GM21515 (cell line): ENCODE measurements around the gene CPNE5.

Experiments used
- ATAC-seq: cut with Tn5 transposase; IDR thresholded peaks from one replicate; pipeline ENCODE4 v1.9.1; 2021; ENCODE audit not compliant: unreplicated experiment

The CPNE5 gene

DNA sequence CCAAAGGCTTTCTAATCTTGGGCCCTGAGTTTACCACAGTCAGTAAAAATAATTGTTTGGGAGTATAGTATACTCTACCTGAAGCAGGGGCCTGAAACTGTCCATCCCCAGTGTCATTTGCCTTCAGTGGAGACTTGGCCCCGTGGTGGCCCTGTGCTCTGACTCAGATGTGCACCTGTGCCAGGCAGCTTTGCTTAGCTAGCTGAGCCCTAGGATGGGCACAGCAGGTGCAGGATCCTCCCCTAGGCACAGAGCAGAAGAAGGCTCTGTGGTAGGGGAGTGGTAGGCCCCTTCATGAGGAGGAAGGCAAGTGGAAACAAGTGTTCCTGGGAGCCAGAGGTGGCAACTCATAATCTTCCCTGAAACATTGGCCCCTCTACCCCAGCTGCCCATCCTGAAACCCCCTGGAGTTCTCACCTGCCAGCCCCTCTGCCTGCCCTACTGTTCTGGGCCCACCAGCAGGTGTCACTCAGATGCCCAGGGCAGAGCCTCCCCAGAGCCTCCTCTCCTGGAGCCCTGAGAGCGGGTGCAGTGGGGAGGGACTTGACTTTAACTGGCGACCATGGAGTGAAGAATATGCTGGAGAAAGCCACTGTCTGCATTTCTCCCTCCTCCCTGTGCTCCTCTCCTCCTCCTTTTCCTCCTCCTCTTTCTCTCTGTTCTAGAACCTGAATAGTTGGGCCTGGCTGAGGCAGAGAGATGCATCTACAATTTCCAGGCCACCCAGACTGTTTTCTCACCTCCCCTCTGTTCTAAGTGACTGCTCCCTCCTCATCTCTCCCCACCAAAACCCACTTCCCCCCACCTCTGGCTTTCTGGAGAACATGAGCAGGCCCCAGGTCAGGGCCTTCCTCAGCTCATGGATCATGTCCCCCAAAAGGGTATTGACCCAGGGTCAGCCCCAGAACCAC, 2.9 kb downstream of the CPNE5 start:
- no peak for ATAC-seq

DNA sequence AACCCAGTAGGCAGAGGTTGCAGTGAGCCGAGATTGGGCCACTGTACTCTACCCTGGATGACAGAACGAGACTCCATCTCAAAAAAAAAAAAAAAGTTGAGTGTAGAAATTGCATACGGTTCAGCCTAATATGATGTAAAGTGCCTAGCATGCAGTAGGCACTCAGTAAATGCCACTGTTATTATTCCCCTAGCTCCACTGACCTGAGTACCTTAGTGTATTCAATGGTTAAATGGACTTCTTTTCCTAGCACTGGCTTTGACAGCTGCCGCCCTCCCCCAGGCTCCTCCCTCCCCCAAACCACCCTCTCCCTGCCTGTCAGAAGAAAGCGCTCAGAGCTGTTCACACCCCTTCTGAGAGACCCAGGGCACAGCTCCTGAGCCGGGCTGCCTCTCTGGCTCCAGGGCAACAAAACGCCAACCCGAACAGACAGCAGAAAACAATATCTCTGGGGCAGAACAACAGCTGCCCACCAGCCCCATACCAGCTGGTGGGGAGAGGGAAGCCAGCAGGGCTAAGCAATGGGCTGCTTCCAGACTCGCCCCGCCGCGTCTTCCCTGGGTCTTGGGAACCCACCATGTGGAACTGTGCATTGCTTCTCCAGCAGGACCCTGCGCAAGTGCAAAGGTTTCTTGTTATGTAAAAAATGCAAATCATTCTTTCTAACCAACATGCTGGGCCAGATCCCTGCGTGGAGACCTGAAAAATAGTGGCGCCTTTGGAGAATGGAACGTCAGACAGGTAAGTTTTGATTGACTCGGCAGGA, 4.5 kb downstream of the CPNE5 start:
- no peak for ATAC-seq

DNA sequence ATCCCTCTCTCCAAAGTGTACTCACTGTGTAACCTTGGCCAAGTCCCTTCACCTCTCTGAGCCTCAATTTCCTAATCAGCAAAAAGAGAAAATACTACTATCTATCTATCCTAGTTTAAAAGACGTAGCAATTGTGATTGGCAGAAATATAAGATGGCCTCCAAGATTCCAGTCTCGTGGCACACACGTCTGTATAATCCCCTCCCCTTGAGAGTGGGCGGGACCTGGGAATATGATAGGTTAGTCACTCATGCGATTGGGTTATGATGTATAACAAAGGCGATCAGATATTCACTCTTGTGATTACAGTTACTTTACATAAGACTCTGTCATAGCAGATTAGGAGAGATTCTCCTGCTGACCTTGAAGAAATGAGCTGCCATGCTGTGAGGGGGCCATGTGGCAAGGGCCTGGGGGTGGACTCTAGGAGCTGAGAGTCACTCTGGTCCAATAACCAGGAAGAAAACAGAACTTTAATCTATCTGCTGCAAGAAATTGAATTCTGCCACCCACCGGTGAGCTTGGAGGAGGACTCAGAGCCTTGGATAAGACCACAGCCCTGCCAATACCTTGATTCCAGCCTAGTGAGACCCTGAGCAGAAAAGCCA, 6.0 kb downstream of the CPNE5 start:
- no peak for ATAC-seq

DNA sequence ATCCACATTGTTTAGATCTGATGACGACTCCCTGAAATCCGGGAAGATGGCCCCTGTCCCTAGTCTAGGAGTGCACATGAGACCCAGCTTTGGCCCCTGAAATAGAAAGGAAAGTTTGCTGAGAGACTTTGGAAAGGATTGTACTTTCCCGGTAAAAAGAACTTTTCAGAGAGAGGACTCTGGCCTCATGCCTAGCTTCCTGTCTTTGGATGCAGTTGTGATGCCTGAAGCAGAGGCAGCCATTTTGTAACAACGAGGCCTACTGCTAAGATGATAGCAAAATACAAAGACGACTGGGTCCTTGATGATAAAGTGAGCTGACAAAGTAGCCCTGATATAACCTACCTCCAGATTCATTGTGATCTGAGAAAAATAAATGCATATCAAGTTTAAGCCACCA, 6.9 kb downstream of the CPNE5 start:
- no peak for ATAC-seq

DNA sequence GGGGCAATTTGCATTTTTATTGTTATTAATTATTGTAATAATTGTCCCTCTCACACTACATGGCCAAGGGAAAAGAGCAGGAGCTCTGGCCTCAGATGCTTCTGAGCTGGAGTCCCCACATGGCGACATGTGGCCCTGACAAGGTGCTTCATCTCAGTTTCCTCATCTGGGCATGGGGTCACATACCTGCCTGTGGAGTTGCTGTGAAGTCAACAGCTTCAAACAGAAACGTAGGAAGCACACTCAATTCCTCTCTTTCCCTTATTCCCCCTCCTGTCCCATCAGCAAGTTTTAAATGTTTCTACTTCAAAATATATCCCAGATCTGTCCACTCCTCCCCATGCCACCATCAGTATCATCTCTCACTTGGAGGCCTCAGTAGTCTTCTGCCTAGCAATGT, 8.7 kb downstream of the CPNE5 start:
- no peak for ATAC-seq

DNA sequence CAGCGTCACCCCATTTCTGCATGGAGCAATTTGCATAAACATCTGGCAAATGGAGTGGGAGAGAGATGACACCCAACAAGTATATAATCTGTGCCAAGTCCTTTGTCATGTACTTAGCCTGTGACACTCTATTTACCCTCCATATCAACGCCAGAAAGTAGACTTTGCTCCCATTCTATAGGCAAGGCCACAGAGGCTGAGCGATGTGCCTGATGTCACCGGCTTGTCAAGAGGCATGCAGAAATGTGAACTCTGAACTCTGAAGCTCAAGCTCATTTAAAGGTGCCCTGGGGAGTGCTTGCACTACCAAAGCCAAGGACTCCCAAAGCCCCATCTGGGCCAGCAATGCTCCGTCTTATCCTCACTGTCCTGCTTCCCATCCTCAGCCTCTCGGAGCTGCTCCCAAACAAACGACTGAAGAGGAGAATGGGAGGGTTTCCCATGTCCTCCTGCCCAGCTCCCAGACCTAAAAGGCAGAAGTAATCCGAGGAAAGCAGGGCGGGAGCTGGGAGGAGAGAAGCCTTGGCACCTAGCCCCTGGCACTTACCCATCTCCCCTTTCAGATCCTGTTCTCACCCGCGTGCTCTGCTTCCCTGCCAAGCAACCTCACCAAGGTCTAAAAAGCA, 9.2 kb downstream of the CPNE5 start:
- no peak for ATAC-seq

DNA sequence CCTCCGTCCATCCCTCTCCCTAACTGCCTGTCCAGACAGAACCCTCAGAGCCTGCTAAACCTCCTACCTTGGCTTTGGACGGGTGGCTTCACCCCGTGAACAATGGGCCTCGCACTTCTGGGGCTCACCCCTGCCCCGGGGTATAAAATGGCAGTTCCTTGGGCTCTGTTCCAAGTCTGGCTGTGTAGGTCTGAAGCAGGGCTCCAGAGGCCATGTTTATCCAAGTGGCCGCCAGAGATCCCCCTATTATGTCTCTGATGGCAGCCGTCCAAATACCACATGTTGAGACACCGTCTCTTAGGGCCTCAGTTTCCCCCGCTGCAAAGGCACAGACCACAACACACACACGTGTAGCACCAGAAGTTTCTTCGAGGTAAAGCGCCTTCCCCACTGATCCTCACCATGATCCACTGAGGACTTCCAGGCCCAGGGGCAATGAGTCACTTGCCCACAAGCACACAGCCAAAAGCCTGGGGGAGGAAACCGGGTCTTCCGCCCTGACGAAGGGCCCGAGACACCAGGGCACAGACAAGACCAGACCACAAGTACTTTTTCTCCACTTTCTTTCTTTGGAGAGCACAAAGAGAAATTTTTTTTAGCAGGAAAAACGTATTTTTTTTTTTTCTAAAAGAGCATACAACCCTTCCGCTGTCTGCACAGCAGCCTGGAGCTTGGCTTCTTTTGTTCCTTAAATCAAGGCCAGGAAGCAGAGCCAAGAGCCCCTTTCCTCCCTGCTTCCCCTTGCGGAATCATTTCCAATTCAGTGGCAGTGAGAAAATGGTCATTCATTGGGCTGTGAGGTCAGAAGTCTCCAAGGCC, 11.8 kb downstream of the CPNE5 start:
- no peak for ATAC-seq

DNA sequence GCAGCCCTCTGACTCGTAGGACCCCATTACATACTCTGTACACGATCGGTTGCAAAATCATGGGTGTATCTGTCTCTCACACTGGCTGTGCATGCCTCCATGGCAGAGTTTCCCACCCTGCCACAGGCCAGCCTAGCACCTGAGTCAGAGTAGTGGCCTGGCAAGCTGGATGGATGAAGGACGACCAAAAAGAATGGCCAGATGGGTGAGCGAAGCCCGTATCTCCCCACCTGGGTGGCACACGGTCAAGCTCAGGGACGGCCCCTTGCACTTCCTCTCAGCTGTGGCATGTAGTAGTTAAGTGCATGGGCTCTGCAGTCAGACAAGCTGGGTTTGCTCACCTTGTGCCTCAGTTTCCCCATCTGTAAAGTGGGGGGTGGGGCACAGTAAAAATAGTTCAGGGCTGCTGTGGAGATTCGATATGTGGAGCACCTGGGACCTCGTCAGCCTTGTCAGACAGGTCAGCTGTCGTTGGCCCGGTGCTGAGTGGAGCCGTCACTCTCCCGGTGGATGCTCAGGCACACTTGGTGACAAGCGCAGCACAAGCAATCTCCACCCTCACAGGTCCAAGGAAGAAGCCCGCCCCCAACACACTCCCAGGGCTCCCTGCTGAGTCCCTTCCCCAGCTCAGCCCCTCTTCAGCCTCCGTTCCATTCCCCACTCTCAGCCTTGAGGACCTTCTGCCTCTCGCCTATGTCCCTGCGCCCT, 12.6 kb downstream of the CPNE5 start:
- no peak for ATAC-seq

DNA sequence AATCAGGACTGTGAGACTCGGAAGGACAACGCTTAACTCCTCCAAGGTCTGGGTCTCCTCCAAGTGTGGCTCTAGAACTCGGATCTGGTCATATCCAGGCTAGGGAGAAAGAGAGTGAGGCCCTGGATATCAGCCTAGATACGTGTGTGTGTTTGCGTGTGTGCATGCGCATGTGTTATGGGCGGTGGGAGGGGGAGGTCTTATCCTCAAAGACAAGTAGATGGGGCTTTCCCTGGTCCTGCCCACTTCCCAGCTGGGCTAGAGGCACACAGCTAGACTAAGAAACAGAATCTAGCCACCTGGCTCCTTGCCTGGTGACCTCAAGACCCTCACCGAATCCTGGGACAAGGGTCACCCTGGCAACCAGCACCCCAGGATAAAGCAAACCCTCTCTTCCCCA, 13.2 kb downstream of the CPNE5 start:
- no peak for ATAC-seq

DNA sequence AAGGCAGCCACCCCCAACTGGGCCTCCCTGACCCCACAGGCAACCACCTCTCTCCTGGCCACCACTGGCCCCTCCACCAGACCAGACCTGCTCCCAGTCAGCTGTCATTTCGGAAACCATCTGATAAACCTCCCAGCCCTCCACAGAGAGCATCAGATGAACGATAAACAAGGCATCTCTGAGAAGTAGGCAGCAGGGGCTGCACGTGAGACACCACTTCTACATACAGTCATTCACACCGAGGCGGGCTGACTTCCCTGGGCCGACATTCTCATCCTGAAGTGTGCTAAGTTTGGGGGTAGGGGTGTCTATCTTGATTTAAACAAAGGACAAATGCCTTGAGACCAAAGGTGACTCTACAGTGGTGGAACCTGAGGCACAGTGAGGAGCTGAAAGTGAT, 13.8 kb downstream of the CPNE5 start:
- ATAC-seq, result no peak

DNA sequence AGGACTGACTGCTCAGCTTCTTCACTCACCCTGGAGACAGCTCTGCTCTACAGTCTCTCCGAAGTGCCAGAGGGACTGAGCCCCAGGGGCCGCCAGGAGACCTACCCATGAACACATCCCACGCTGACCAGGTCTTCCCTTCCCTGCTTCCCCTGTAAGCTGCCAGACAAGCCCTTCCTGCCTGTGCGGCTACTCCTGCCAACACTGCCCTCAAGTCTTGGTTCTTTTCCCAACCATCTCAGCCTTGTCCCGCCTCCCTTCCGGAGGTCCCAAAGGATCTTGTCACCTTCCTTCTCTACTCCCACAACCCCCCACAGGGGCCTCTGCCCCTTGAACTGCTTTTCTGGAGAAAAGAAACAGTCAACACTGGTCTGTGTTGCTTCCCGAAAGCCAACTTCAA, 15.0 kb downstream of the CPNE5 start:
- no peak for ATAC-seq

DNA sequence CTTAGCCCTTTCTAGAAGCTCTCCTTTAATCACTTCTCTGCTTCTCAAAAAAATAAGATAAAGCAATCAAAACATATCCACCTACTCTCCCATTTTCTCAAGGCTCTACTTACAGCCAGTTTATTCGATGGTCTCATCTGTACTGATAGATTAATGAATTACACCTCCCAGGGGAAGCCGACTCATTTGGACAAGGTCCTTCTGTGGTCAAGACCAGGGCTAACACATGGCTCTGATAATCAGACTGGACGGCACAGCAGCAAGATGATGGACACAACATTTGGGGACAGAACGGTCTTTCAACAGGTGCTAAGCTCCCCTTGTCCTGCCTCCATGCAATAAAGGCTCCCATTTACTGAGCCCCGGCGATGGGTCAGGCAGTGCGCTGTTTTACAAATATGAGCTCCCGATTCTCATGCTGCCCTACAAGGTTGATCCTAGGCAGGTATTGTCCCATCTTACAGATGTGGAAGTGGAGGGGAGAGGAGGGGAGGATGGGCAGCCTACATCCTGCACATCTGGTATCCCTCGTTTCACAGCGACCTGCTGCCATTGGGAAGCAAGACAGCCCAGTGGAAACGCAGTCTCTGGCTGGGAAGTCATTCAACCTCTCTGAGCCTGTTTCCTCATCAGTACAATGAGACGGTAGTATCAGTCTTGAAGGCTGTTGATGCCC, 15.7 kb downstream of the CPNE5 start:
- no peak for ATAC-seq

DNA sequence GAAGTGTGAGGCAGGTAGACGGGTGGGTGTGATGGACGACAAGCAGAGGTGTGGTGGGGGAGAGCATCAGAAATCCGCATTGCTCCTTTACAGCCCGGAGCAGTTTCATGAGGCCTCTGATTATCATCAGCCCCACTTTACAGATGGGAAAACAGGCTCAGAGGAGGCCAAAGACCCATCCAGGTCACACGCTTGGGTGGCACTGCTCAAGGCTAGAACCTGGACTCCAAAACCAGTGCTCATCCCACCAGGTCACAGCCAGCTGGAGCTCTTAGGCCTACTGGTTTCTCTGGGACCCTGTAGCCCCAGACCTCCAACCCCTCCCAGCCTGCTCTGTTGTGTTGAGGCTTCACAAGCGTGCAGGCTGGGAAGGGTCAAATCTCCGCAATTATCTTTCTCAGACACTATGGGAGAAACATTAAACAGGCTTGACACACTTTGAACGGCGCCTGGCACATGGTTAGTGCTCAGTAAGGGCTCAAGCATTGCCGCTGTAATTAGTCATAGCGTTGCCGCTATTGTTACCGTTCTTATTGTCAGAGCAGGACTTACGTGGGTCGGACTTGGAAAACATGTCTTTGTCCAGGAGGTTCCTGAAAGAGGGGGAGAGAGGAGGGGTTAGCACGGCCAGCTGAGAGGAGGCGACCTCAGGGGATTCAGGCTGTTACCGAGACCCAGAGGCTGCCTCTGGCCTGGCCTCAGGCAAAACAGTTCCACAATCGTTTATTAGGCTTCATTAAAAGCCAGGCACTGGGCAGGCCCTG, 16.6 kb downstream of the CPNE5 start:
- no peak for ATAC-seq

DNA sequence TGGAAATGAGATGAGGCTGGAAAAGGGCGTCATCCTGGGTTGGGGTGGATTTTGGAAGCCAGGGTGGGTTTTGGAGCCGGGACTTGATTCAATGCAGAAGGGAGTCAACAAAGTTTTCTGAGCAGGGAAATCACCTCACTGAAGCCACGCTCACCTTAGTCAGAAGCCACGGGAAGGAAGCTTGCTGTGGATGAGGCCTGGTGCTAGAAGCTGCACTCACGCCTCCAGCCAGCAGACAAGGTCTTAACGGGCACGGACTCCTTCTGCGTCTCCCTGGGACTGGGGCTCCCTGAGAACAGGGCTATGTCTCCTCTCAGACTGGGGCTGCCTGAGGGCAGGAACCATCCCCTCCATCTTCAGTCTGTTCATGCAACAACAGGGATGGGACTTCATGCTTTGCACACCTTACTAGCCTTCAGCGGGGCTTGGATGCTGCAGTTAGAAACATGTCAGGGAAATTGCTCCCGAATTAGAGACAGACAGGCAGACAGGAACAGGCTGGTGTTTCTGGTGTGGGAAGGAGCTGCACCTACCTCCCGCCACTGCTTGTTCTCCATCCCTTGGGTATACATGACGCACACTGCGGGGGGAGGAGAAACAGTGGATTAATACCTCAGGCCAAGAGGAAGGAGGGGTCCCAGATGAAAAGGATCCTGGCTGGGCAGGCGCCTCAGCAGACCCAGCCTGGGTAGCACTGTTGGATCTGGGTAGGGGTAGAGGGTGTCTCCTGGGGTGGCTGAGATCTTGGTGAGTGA, 17.5 kb downstream of the CPNE5 start:
- ATAC-seq, result no peak

DNA sequence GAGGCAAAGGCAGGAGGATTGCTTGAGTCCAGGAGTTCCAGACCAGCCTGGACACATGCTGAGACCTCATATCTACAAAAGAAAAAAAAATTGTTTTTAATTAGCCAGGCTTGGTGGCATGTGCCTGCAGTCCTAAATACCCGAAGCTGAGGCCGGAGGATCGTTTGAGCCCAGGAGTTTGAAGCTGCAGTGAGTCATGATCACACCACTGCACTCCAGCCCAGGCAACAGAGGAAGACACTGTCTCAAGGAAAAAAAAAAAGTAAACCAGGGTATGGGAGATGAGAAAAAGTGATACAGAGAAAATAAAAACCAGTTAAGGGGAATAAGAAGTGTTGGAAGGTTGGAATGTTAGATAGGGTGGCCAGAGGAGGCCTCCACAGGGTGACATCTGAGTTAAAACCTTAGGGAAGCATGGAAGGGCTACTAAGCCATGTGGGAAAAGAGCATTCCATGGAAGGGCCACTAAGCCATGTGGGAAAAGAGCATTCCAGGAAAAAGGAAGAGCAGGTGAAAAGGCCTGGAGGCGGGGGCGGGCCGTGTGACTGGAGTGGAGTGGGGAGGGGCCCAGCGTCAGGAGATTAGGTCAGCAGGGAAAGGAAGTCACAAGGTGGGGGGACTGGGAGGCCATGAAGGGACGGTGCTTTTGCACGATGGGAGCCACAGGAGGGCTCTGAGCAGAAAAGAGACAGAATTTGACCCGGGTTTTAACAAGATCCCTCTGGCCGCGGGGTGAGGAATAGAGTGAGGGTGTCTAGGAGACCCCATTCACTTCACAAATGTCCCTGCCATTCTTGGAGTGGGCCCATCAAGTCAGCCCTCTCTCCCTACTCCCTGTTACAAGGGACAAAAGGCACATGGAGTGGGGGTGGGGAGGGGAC, 18.3 kb downstream of the CPNE5 start:
- ATAC-seq, result no peak

DNA sequence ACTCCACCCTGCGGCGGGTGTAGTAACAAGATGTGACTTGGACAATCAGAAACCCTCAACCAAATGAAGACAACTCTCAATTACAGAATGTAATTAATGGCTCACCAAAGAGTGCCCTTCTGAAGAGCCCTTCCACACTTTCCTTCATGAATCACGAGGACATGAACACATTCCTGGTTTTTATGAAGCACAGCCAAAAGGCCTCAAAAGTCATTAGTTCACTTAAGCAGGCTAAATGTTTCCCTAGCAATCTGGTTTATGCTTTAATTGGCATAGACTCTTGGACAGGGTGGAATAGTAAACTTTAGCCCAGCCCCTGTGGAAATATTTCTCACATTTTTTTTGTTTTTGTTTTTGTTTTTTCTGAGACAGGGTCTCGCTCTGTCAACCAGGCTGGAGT, 20.5 kb downstream of the CPNE5 start:
- no peak for ATAC-seq

DNA sequence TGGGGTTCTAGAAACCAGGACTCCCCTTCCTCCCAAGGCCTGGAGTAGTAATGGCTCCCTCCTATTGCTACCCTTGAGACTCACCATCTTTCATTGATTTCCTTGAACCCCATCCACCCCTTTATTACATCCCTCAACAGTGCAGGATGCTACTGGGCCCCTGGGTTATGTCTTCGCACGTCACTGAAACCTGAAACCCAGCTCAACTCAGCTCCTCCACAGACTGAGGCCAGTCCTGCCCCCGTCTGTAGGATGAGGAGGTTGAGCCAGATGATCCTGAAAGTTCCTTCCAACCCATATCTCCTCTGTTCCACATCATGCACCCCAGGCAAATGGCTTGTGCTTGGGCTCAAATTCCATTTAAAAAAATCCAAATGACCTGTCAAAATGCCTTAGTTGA, 21.4 kb downstream of the CPNE5 start:
- ATAC-seq, result no peak
